HTR-8/SVneo (cell line): ENCODE results near the gene CCDC8.
"Not testable (repeated sequence)": the region's sequence is repeated elsewhere in the genome, so short reads cannot be mapped to it uniquely, and the experiment has no call there.

Source experiments
- DNase-seq: peaks from one replicate; pipeline ENCODE4 v3.0.0; 2011; ENCODE audit warnings: low spot score, mixed read lengths; ENCODE audit not compliant: insufficient read length
- FAIRE-seq: peaks from 2 replicates; lab custom pipeline; 2011; peaks lifted over from hg19 to GRCh38; lab: Jason Lieb, UNC

CCDC8 gene

GRCh38 chr19:46428239-46429135 is 15.1 kb upstream of the CCDC8 start, which contains the start of gene PNMA8C:
TSS of gene PNMA8C (minus strand) at chr19:46428936. CDS start at chr19:46428359, 577 bp downstream.
- FAIRE-seq (peak; percentile 69), DNase-seq (no peak)

- DNase-seq: no peak
- peak; percentile 13 for FAIRE-seq
Observed at GRCh38 chr19:46427518-46428045, 14.2 kb upstream of the CCDC8 start.

GRCh38 chr19:46426506-46427162 is 13.3 kb upstream of the CCDC8 start:
- peak; percentile 56 for DNase-seq
- no peak for FAIRE-seq

- DNase-seq (no peak), FAIRE-seq (no peak)
Observed at GRCh38 chr19:46426035-46426505, 12.7 kb upstream of the CCDC8 start.

- DNase-seq: no peak
- FAIRE-seq: no peak
Observed at GRCh38 chr19:46423188-46423587, 9.8 kb upstream of the CCDC8 start.

- FAIRE-seq: no peak
- DNase-seq: no peak
Observed at GRCh38 chr19:46422344-46422743, 9.0 kb upstream of the CCDC8 start.

GRCh38 chr19:46420056-46420455 is 6.7 kb upstream of the CCDC8 start:
- DNase-seq (no peak), FAIRE-seq (no peak)

GRCh38 chr19:46415804-46416709 is 2.7 kb upstream of the CCDC8 start:
- DNase-seq (peak; percentile 88), FAIRE-seq (peak; percentile 74)

- FAIRE-seq, DNase-seq: not testable (repeated sequence)
Observed at GRCh38 chr19:46414899-46415298, 1.5 kb upstream of the CCDC8 start.

GRCh38 chr19:46412650-46413261 is 608 bp downstream of the CCDC8 start:
- DNase-seq (no peak), FAIRE-seq (no peak)

- FAIRE-seq: no peak
Observed at GRCh38 chr19:46411925-46412649, 1.3 kb downstream of the CCDC8 start.

GRCh38 chr19:46411088-46411924 is 2.1 kb downstream of the CCDC8 start:
- no peak for DNase-seq
- FAIRE-seq: no peak

More at GRCh38 chr19:46411925-46412649, 1.3 kb downstream of the CCDC8 start:
- no peak for DNase-seq

- DNase-seq: no peak
Observed at GRCh38 chr19:46410205-46411087, 2.9 kb downstream of the CCDC8 start.

GRCh38 chr19:46409191-46409590 is 4.2 kb downstream of the CCDC8 start:
- FAIRE-seq (no peak), DNase-seq (no peak)

More at GRCh38 chr19:46410205-46411087, 2.9 kb downstream of the CCDC8 start:
- FAIRE-seq: no peak

- DNase-seq (no peak), FAIRE-seq (no peak)
Observed at GRCh38 chr19:46408664-46409039, 4.7 kb downstream of the CCDC8 start.

GRCh38 chr19:46407856-46408663 is 5.3 kb downstream of the CCDC8 start:
- peak; percentile 13 for FAIRE-seq
- no peak for DNase-seq
